ENCODE data around the gene RIMS1. TPM values are rescaled to one million over a fixed set of nuclear protein-coding genes. Genes with fewer than 3 reads are reported as not detected.

RIMS1 gene
- total and polyA plus RNA-seq, 4 donors: 0.09 to 0.17 TPM; not detected in 2

DNA sequence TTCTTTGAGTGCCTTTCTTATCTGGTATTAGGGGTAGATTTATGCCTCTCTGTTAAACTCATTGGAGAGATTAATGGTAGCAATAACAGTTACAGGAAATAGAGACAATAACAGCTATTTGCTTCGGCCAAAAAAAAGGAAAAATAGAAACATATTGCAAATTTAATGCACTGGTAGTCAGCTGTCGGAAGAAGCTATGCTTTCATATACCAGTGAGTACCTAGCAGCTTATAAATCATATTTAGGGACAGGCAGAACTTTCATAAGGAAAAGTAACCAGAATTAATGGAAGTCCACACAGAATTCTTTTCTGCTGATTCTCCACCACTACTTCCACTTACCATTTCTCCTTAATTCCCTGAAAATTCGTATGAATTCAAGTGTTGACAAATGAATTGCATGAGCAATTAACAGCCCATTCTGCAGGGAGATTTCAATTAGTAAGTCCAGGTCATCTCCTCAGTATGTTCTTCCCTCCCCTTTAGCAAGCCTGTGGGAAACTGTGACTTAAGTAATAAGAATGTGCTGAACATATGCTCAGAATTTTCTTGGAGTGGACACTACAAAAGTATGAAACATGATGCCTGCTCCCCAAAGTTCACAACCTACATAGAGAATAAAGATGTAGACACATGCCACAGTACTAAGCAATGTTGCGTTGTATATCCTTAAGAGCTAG lies 538.8 kb downstream of the RIMS1 start:
- Histone ChIP-seq H3K27me3 (ENCODE audit: control insufficient read depth in 4 of 4, insufficient read depth in 4 of 4, low read length in 3 of 4) (peaks cover 0 to 6% (median 0%) of the 10 kb centered on the region in 4 donors), H3K4me1 (ENCODE audit: control insufficient read depth in 4 of 4, insufficient read depth in 4 of 4, low read length in 3 of 4) (no peaks in the 10 kb centered on the region), H3K4me3 (ENCODE audit: low read depth in 1 of 3, low read length in 3 of 3) (no peak overlapping the region), H3K9ac (ENCODE audit: low read depth in 1 of 2, low read length in 2 of 2) (no peak overlapping the region), H3K36me3 (ENCODE audit: control insufficient read depth in 4 of 4, insufficient read depth in 3 of 4, low read depth in 1 of 4, low read length in 3 of 4) (no peaks in the 10 kb centered on the region), H3K27ac (ENCODE audit: low read depth in 1 of 2, low read length in 2 of 2) (no peak overlapping the region), H3K9me3 (ENCODE audit: control insufficient read depth in 4 of 4, low read length in 3 of 4) (no peaks in the 10 kb centered on the region)
- DNase-seq (ENCODE audit: low spot score): no peak
- WGBS: 54% methylated on average over 4 of the region's 4 CpGs
- TF ChIP-seq, protein P1, sequence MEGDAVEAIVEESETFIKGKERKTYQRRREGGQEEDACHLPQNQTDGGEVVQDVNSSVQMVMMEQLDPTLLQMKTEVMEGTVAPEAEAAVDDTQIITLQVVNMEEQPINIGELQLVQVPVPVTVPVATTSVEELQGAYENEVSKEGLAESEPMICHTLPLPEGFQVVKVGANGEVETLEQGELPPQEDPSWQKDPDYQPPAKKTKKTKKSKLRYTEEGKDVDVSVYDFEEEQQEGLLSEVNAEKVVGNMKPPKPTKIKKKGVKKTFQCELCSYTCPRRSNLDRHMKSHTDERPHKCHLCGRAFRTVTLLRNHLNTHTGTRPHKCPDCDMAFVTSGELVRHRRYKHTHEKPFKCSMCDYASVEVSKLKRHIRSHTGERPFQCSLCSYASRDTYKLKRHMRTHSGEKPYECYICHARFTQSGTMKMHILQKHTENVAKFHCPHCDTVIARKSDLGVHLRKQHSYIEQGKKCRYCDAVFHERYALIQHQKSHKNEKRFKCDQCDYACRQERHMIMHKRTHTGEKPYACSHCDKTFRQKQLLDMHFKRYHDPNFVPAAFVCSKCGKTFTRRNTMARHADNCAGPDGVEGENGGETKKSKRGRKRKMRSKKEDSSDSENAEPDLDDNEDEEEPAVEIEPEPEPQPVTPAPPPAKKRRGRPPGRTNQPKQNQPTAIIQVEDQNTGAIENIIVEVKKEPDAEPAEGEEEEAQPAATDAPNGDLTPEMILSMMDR (IDR thresholded peaks at IDR 0.05; ENCODE audit: low read depth, low read length, missing input control): no peak
- TF ChIP-seq, protein P2, sequence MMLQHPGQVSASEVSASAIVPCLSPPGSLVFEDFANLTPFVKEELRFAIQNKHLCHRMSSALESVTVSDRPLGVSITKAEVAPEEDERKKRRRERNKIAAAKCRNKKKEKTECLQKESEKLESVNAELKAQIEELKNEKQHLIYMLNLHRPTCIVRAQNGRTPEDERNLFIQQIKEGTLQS (IDR thresholded peaks at IDR 0.05): no peak
- TF ChIP-seq GABPA (IDR thresholded peaks at IDR 0.05 in 1 of 2, conservative IDR thresholded peaks at IDR 0.05 in 1 of 2) (no peak), JUND (IDR thresholded peaks at IDR 0.05) (no peak), HNF4A (conservative IDR thresholded peaks at IDR 0.05) (no peak), NR2F2 (IDR thresholded peaks at IDR 0.05) (no peak), FOXA2 (IDR thresholded peaks at IDR 0.05) (no peak), HNF4G (IDR thresholded peaks at IDR 0.05) (no peak), YY1 (IDR thresholded peaks at IDR 0.05) (no peak), EGR1 (IDR thresholded peaks at IDR 0.05; ENCODE audit: low read depth in 2 of 2) (no peak), FOXA1 (IDR thresholded peaks at IDR 0.05) (no peak), TAF1 (conservative IDR thresholded peaks at IDR 0.05) (no peak)
- TF ChIP-seq, protein P3, sequence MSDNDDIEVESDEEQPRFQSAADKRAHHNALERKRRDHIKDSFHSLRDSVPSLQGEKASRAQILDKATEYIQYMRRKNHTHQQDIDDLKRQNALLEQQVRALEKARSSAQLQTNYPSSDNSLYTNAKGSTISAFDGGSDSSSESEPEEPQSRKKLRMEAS (IDR thresholded peaks at IDR 0.05): no peak

DNA sequence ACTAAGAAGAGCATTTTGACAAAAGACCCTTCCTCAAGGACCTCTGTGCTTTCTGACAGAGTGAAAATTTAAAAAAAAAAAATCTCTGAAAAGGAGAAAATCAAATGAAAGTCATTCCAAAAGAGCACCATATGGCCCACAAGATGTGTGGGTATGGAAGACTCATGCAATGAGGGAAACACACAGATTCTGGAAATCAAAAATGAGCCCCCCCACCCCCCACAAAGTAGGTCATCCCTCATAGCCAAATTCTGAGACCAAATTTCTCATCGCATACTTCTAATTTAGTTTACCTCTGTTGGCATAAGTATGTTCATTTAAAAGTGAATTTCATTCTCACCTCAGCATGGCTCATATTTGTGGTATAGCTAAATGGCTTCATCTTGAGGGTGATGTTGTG lies 554.3 kb downstream of the RIMS1 start:
- TF ChIP-seq, protein P4, sequence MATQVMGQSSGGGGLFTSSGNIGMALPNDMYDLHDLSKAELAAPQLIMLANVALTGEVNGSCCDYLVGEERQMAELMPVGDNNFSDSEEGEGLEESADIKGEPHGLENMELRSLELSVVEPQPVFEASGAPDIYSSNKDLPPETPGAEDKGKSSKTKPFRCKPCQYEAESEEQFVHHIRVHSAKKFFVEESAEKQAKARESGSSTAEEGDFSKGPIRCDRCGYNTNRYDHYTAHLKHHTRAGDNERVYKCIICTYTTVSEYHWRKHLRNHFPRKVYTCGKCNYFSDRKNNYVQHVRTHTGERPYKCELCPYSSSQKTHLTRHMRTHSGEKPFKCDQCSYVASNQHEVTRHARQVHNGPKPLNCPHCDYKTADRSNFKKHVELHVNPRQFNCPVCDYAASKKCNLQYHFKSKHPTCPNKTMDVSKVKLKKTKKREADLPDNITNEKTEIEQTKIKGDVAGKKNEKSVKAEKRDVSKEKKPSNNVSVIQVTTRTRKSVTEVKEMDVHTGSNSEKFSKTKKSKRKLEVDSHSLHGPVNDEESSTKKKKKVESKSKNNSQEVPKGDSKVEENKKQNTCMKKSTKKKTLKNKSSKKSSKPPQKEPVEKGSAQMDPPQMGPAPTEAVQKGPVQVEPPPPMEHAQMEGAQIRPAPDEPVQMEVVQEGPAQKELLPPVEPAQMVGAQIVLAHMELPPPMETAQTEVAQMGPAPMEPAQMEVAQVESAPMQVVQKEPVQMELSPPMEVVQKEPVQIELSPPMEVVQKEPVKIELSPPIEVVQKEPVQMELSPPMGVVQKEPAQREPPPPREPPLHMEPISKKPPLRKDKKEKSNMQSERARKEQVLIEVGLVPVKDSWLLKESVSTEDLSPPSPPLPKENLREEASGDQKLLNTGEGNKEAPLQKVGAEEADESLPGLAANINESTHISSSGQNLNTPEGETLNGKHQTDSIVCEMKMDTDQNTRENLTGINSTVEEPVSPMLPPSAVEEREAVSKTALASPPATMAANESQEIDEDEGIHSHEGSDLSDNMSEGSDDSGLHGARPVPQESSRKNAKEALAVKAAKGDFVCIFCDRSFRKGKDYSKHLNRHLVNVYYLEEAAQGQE (IDR thresholded peaks at IDR 0.05): no peak
- TF ChIP-seq, protein P2 (IDR thresholded peaks at IDR 0.05): no peak
- TF ChIP-seq RXRA (IDR thresholded peaks at IDR 0.05): no peak
- no peak for TF ChIP-seq FOXA2 (IDR thresholded peaks at IDR 0.05)
- no peak for TF ChIP-seq RAD21 (IDR thresholded peaks at IDR 0.05)
- no peak for TF ChIP-seq GABPA (IDR thresholded peaks at IDR 0.05 in 1 of 2, conservative IDR thresholded peaks at IDR 0.05 in 1 of 2)
- no peak for TF ChIP-seq HNF4A (conservative IDR thresholded peaks at IDR 0.05)
- no peak for TF ChIP-seq NR2F2 (IDR thresholded peaks at IDR 0.05)
- TF ChIP-seq HNF4G (IDR thresholded peaks at IDR 0.05): no peak
- TF ChIP-seq YY1 (IDR thresholded peaks at IDR 0.05): no peak
- TF ChIP-seq, protein P5, sequence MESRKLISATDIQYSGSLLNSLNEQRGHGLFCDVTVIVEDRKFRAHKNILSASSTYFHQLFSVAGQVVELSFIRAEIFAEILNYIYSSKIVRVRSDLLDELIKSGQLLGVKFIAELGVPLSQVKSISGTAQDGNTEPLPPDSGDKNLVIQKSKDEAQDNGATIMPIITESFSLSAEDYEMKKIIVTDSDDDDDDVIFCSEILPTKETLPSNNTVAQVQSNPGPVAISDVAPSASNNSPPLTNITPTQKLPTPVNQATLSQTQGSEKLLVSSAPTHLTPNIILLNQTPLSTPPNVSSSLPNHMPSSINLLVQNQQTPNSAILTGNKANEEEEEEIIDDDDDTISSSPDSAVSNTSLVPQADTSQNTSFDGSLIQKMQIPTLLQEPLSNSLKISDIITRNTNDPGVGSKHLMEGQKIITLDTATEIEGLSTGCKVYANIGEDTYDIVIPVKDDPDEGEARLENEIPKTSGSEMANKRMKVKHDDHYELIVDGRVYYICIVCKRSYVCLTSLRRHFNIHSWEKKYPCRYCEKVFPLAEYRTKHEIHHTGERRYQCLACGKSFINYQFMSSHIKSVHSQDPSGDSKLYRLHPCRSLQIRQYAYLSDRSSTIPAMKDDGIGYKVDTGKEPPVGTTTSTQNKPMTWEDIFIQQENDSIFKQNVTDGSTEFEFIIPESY (IDR thresholded peaks at IDR 0.05): no peak
- no peak for TF ChIP-seq SP1 (IDR thresholded peaks at IDR 0.05)
- no peak for TF ChIP-seq FOXA1 (IDR thresholded peaks at IDR 0.05)
- no peak for TF ChIP-seq EGR1 (IDR thresholded peaks at IDR 0.05; ENCODE audit: low read depth in 2 of 2)
- TF ChIP-seq, protein P1 (IDR thresholded peaks at IDR 0.05; ENCODE audit: low read depth, low read length, missing input control): no peak
- TF ChIP-seq, protein P3 (IDR thresholded peaks at IDR 0.05): no peak
- no peak for TF ChIP-seq TAF1 (conservative IDR thresholded peaks at IDR 0.05)
- Histone ChIP-seq H3K36me3 (ENCODE audit: control insufficient read depth in 4 of 4, insufficient read depth in 3 of 4, low read depth in 1 of 4, low read length in 3 of 4) (no peaks in the 10 kb centered on the region), H3K27me3 (ENCODE audit: control insufficient read depth in 4 of 4, insufficient read depth in 4 of 4, low read length in 3 of 4) (peaks cover 0 to 13% (median 0%) of the 10 kb centered on the region in 4 donors), H3K27ac (ENCODE audit: low read depth in 1 of 2, low read length in 2 of 2) (no peak overlapping the region), H3K4me3 (ENCODE audit: low read depth in 1 of 3, low read length in 3 of 3) (no peak overlapping the region), H3K9ac (ENCODE audit: low read depth in 1 of 2, low read length in 2 of 2) (no peak overlapping the region), H3K9me3 (ENCODE audit: control insufficient read depth in 4 of 4, low read length in 3 of 4) (no peaks in the 10 kb centered on the region), H3K4me1 (ENCODE audit: control insufficient read depth in 4 of 4, insufficient read depth in 4 of 4, low read length in 3 of 4) (no peaks in the 10 kb centered on the region)
- DNase-seq (ENCODE audit: low spot score): no peak
- 86% methylated on average over 1 of the region's 1 CpG for WGBS

Data from liver (tissue), 9 donors.